ENCODE data around the gene PLA2G4D.

The PLA2G4D gene

DNA sequence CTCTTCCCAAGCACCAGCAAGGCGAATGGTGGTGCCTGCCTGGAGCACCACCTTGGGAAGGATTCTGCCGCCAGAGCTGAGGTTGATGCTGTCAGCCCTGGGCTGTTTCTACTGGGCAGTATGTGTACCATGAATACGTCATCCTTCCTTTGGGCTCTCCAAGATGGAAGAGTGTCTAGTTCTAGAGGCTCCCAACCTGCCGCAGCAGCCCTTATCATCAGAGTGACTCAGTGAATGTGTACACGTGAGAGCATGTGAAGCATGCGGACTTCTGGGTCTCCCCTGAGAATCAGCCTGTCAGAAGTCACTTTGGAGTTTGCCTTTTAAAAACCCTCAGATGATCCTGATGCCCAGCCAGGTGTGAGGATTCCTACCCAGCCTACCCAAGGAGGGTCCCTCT is 20.9 kb downstream of the PLA2G4D start:
- no peak for DNase-seq (ENCODE audit: low read depth in 2 of 2)

- no peak for DNase-seq (ENCODE audit: low read depth in 2 of 2)
Observed at GRCh38 chr15:42072141-42072685, 22.1 kb downstream of the PLA2G4D start.

GRCh38 chr15:42071717-42072116 is 22.6 kb downstream of the PLA2G4D start:
- no peak for DNase-seq (ENCODE audit: low read depth in 2 of 2)

GRCh38 chr15:42070976-42071350 is 23.4 kb downstream of the PLA2G4D start:
- DNase-seq (ENCODE audit: low read depth in 2 of 2): no peak

- DNase-seq (ENCODE audit: low read depth in 2 of 2): no peak
Observed at GRCh38 chr15:42070279-42070975, 23.9 kb downstream of the PLA2G4D start.

- DNase-seq (ENCODE audit: low read depth in 2 of 2): no peak
Observed at GRCh38 chr15:42069496-42070278, 24.7 kb downstream of the PLA2G4D start.

DNA sequence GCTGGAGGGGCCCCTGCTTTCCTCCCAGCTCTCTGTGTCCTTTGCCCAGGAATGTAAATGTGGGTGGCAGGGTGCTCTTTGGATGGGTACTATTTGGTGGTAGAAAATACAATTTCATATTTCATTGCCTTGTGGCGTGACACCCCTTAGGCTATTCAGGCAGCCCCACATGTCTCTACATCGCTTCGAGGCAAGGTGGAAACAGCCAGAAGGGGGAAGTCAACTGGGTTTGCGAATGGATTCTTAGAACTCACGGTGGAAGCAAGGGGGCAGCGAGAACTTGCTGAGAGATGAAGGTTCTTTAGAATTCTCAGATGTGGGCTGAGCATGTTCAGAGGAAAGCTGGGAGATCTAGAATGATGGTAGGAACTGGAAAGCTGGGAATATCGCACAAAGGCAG is 25.3 kb downstream of the PLA2G4D start:
- DNase-seq (ENCODE audit: low read depth in 2 of 2): no peak

GRCh38 chr15:42068601-42069000 is 25.8 kb downstream of the PLA2G4D start:
- DNase-seq (ENCODE audit: low read depth in 2 of 2): no peak

GRCh38 chr15:42066764-42067415 is 27.5 kb downstream of the PLA2G4D start:
- DNase-seq (ENCODE audit: low read depth in 2 of 2): no peak

DNA sequence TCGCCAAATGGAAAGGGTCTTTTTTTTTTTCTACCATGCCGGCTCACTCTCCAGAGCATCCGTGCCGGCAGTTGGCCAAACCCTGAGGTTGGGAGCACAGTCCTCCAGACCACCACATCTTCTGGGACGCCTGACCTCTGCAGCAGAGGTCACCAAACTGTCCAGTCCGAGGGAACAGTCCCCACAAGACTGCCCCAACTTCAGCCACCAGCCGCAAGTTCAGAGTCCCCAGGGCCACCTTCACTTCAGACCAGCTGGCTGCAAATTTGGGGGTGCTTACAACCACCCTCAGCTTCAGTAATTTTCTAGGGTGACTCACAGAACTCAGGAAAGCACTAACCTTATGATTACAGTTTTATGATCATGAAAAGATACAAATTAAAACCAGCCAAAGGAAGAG is 28.9 kb downstream of the PLA2G4D start:
- no peak for DNase-seq (ENCODE audit: low read depth in 2 of 2)

GRCh38 chr15:42065033-42065432 is 29.3 kb downstream of the PLA2G4D start:
- no peak for DNase-seq (ENCODE audit: low read depth in 2 of 2)

- DNase-seq (ENCODE audit: low read depth in 2 of 2): no peak
Observed at GRCh38 chr15:42064271-42064670, 30.1 kb downstream of the PLA2G4D start.

DNA sequence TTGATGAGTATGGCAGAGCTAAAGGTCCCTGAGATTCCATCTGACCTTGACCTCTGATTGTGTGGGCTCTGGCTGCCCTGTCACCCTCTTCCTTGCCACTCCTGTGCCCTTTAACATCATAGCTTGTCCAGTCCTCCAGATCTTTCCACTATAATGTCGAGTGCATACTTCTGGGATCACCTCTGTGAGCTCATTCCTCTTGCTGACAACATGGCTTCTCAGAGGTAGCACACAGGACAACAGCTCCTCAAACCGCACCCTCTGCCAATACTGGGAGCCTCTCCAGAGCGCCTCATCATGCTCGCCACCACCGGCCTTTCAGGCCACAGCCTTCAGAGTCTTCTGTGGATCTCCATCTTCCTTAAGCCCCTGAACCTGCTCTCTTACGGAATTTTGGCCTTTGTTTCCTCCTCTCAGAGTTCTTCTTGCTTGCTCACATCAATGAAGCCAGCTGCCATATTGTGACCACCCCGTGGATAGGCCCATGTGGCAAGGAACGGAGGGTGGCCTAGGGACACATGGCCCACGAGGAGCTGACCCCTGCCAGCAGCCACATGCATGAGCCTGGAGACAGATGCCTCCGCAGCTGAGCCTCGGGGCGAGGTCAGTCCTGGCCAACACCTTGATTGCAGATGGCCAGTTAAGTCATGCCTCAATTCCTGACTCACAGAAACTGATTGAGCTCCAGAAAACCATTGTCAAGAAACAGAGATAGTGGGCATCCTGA is 31.1 kb downstream of the PLA2G4D start:
- DNase-seq (ENCODE audit: low read depth in 2 of 2): no peak

DNA sequence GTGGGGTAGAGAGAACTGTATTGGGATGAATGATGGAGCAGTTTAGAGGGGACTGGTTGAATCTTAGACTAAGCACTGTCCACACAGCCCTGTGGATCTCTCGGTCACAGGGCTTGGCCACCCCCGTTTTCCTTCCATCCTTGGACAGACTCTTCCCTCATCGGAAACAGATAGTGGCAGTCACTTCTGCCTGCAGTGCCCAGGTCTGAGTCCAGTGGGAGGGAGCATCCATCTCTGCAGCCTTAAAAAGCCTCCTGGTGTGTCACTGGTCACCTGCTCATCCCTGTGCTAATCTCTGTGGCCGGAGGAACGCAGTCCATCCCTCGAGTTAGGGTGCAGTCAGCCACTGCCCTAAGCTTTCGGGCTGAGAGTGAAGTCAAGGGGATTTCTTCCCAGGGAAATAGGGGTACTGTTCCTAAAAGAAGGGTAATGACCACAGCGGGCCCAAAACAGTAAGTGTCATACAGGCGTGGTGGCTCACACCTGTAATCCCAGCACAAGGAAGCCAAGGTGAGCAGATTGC is 32.0 kb downstream of the PLA2G4D start:
- no peak for DNase-seq (ENCODE audit: low read depth in 2 of 2)

- DNase-seq (ENCODE audit: low read depth in 2 of 2): no peak
Observed at GRCh38 chr15:42060797-42061196, 33.6 kb downstream of the PLA2G4D start.

DNA sequence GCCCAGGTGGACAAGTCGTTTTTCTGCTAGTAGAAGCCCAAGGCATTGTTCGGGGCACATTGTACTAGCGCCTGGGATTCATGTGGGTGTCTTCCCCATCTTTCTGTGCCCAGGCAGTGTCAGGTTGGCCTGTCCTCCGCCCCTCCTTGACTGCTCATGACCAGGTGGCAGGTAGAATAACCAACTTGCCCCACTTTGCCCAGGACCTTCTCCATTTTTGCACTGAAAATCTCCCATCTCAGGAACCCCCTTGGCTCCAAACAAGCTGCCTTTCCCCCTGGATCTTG is 33.9 kb downstream of the PLA2G4D start:
- DNase-seq (ENCODE audit: low read depth in 2 of 2): no peak

GRCh38 chr15:42059661-42060476 is 34.5 kb downstream of the PLA2G4D start:
- peak; percentile 19 to 41 for DNase-seq (ENCODE audit: low read depth in 2 of 2)

GRCh38 chr15:42058791-42059190 is 35.6 kb downstream of the PLA2G4D start:
- DNase-seq (ENCODE audit: low read depth in 2 of 2): no peak

DNA sequence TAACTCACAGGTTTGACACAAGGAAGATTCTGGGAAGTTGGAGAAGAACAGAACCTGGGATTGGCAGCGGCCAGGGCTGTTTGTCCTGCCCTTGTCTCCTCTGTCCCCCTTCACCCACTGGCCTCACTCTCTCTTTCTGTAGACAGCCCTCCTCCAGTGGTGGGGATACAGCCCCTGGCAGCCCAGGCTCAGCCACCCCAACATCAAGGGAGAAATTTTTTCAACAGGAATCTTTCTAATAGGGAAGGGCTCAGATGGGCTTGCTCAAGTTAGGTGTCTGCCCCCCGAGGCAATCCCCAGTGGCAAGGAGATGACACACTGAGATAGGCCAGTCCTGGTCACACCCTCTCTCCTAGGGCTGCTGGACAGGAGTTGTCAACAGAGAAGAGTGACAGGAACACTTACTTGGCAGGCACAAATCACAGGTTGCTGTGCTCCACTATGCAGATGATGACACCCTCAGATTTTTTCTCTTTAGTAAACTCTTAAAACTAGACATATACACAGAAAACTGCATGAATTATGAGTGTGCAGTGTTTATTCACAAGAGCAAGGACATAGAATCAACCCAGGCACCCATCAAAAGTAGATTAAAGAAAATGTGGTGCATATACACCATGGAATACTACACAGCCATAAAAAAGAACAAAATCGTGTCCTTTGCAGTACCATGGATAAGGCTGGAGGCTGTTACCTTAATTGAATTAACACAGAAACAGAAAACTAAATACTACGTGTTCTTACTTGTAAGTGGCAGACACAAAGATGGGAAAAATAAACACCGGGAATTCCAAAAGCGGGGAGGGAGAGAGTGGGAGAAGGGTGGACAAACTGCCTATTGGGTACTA is 36.3 kb downstream of the PLA2G4D start:
- no peak for DNase-seq (ENCODE audit: low read depth in 2 of 2)
